HFFc6 (cell line): ENCODE measurements around the gene AK2. TPM values are rescaled to one million over a fixed set of nuclear protein-coding genes. Genes with fewer than 3 reads are reported as not detected.
"Not testable (repeated sequence)": the region's sequence is repeated elsewhere in the genome, so short reads cannot be mapped to it uniquely, and the experiment has no call there.

Experiments used
- DNase-seq: peaks from one replicate; pipeline ENCODE4 v3.0.0-alpha.2; 2018
- H3K27ac Mint-ChIP-seq: 2 replicates; pipeline ENCODE4 v1.8.0; 2020; ENCODE audit warnings: mild to moderate bottlenecking, mixed read lengths
- H3K27me3 Mint-ChIP-seq: 2 replicates; pipeline ENCODE4 v1.8.0; 2021; ENCODE audit warnings: mild to moderate bottlenecking, moderate library complexity, mixed read lengths; ENCODE audit not compliant: insufficient read depth
- H3K36me3 Mint-ChIP-seq: 2 replicates; pipeline ENCODE4 v1.8.0; 2021; ENCODE audit warnings: low read depth, mixed read lengths
- H3K4me1 Mint-ChIP-seq: 2 replicates; pipeline ENCODE4 v1.8.0; 2020; ENCODE audit warnings: low read depth, mixed read lengths
- H3K4me3 Mint-ChIP-seq: 2 replicates; pipeline ENCODE4 v1.8.0; 2020; ENCODE audit warnings: mild to moderate bottlenecking, moderate library complexity, mixed read lengths
- H3K9me3 Mint-ChIP-seq: 2 replicates; pipeline ENCODE4 v1.8.0; 2020; ENCODE audit warnings: mild to moderate bottlenecking, mixed read lengths
- total RNA-seq, 6 experiments: library from RNA; stranded (reverse); fragmentation: NEBNext Ultra II Directional; extraction: Animal tissue kit (Norgen Biotek cat#: 25700); gene quantifications; 2 replicates in 1 of 6; 3 replicates in 5 of 6; pipeline ENCODE4 v1.2.3, GENCODE V29; 2021
- TF ChIP-seq, protein P1 (sequence below): fragments of 200-600 bp; sonication (generic); IDR thresholded peaks from 2 replicates; pipeline ENCODE4 v1.5.0; 2021; ENCODE audit warnings: antibody characterized with exemption, mild to moderate bottlenecking

Gene AK2
- total RNA-seq, 6 experiments from 2014 or later, result 160 to 173 (median 168) TPM

DNA sequence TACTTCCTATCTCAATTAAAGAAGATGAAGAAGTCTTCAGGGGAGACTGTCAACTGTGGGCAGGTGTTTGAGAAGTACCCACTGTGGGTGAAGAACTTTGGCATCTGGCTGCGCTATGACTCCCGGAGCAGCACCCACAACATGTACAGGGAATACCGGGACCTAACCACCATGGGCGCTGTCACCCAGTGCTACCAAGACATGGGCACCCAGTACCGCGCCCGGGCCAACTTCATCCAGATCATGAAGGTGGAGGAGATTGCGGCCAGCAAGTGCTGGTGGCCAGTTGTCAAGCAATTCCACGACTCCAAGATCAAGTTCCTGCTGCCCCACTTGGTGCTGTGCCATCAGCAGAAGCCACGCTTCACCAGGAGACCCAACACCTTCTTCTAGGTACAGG lies 56.6 kb downstream of the AK2 start:
- no peaks in the 10 kb centered on the region for H3K9me3 Mint-ChIP-seq
- peaks cover 25% of the 10 kb centered on the region for H3K4me1 Mint-ChIP-seq
- no peaks in the 10 kb centered on the region for H3K36me3 Mint-ChIP-seq
- no peak for DNase-seq
- H3K27ac Mint-ChIP-seq, result no peak overlapping the region
- TF ChIP-seq, protein P1, sequence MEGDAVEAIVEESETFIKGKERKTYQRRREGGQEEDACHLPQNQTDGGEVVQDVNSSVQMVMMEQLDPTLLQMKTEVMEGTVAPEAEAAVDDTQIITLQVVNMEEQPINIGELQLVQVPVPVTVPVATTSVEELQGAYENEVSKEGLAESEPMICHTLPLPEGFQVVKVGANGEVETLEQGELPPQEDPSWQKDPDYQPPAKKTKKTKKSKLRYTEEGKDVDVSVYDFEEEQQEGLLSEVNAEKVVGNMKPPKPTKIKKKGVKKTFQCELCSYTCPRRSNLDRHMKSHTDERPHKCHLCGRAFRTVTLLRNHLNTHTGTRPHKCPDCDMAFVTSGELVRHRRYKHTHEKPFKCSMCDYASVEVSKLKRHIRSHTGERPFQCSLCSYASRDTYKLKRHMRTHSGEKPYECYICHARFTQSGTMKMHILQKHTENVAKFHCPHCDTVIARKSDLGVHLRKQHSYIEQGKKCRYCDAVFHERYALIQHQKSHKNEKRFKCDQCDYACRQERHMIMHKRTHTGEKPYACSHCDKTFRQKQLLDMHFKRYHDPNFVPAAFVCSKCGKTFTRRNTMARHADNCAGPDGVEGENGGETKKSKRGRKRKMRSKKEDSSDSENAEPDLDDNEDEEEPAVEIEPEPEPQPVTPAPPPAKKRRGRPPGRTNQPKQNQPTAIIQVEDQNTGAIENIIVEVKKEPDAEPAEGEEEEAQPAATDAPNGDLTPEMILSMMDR, result no peak
- H3K4me3 Mint-ChIP-seq, result no peak overlapping the region
- no peaks in the 10 kb centered on the region; the same call in 1 of the 2 replicates for H3K27me3 Mint-ChIP-seq

DNA sequence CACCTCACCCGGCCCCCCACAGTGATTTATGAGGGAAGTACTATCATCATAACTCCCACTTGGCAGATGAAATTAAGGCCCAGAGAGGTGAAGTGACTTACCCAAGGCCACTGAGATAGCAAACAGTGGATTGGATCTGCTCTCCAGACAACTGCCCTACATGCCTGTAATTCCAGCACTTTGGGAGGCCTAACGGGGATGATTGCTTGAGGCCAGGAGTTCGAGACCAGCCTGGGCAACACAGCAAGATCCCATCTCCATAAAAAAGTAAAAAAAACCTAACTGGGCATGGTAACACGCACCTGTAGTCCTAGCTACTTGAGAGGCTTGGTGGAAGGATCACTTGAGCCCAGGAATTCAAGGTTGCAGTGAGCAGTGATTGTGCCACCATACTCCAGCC lies 57.8 kb downstream of the AK2 start:
- H3K9me3 Mint-ChIP-seq, result no peaks in the 10 kb centered on the region
- H3K27ac Mint-ChIP-seq, result no peak overlapping the region
- H3K27me3 Mint-ChIP-seq, result no peaks in the 10 kb centered on the region; the same call in 1 of the 2 replicates
- TF ChIP-seq, protein P1, result no peak
- DNase-seq, result no peak
- H3K4me1 Mint-ChIP-seq, result peaks cover 12% of the 10 kb centered on the region
- no peak overlapping the region for H3K4me3 Mint-ChIP-seq
- no peaks in the 10 kb centered on the region for H3K36me3 Mint-ChIP-seq

DNA sequence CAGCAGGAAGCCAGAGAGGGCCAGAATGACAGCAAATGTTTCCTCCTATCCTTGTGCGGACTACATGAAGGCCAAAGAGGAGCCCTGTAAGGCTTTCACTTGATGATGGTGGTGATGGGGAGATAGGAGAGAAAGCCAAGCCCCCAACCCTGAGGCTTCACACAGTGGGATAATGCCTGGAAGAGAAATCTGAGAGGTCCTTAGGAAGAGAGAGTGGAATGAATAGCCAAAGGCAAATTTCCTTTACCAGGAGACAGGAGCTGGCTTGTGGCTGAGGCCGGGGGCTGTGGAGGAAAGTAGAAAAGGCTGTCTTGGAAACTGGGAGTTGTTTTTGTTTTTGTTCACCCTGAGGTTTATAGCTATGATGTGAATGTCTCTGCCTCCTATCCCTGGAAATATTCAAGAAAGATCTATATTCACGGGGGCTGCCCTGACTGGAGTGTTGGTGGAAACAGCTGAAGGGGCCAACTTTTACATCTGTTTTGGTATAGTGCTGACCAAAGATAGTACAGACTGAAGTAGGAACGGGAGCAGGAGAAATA lies 59.1 kb downstream of the AK2 start:
- Mint-ChIP-seq H3K9me3 (no peaks in the 10 kb centered on the region), H3K4me1 (peaks cover 12% of the 10 kb centered on the region), H3K27me3 (no peaks in the 10 kb centered on the region; the same call in 1 of the 2 replicates), H3K27ac (no peak overlapping the region), H3K36me3 (no peaks in the 10 kb centered on the region), H3K4me3 (no peak overlapping the region)
- DNase-seq, result no peak
- TF ChIP-seq, protein P1, result no peak

DNA sequence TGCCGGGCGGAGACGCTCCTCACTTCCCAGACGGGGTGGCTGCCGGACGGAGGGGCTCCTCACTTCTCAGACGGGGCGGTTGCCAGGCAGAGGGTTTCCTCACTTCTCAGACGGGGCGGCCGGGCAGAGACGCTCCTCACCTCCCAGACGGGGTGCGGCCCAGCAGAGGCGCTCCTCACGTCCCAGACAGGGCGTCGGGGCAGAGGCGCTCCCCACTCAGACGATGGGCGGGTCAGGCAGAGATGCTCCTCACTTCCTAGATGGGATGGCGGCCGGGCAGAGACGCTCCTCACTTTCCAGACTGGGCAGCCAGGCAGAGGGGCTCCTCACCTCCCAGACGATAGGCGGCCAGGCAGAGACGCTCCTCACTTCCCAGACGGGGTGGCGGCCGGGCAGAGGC lies 61.6 kb downstream of the AK2 start:
- H3K36me3 Mint-ChIP-seq, H3K9me3 Mint-ChIP-seq, H3K27me3 Mint-ChIP-seq, H3K4me3 Mint-ChIP-seq, H3K4me1 Mint-ChIP-seq, H3K27ac Mint-ChIP-seq, DNase-seq: not testable (repeated sequence)

DNA sequence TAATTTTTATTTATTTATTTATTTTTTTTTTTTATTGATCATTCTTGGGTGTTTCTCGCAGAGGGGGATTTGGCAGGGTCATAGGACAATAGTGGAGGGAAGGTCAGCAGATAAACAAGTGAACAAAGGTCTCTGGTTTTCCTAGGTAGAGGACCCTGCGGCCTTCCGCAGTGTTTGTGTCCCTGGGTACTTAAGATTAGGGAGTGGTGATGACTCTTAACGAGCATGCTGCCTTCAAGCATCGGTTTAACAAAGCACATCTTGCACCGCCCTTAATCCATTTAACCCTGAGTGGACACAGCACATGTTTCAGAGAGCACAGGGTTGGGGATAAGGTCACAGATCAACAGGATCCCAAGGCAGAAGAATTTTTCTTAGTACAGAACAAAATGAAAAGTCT lies 63.2 kb downstream of the AK2 start:
- not testable (repeated sequence) for DNase-seq, H3K36me3 Mint-ChIP-seq, H3K9me3 Mint-ChIP-seq, H3K27me3 Mint-ChIP-seq, H3K27ac Mint-ChIP-seq
- H3K4me3 Mint-ChIP-seq, result peak overlapping the region; percentile 85
- peaks cover 22% of the 10 kb centered on the region for H3K4me1 Mint-ChIP-seq

DNA sequence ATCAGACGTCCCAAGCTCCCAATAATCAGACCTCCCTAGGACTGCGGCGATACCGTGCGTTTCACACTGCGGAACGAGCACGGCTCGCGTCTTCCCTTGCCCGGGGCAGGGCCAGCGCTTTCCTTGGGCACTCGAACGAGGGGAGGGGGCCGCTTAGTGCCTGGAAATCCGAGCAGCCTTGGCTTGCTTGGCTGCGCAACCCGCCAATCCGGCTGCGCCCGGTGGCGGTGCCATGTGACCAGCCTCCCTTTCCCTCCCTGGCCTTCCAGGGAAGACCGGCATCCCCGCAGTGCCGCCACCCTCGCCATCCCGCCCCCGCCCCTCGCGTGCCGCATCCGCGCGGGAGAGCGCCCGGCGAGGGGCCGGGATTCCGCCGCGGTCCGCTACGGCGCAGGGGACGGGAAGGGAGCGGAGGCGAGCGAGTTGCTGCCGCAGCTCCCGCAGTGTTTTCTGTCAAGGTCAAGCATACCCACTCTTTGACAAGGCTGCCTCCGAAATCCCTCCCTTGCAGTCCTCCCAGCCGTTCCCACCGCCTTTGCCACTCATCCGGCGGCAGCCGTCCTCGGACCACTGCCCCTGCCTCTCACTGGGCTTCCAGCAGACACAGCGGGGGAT lies 63.8 kb downstream of the AK2 start:
- Mint-ChIP-seq H3K9me3 (no peaks in the 10 kb centered on the region), H3K27ac (peak overlapping the region; percentile 65; the same call in 1 of the 2 replicates), H3K4me3 (peak overlapping the region; percentile 85), H3K4me1 (peaks cover 27% of the 10 kb centered on the region), H3K36me3 (no peaks in the 10 kb centered on the region), H3K27me3 (peaks cover 6% of the 10 kb centered on the region)
- no peak for DNase-seq
- TF ChIP-seq, protein P1, result no peak
